Testis (tissue), 2 donors: ENCODE measurements around the gene CDH6.
A peak's percentile ranks its signal among the peaks of the same experiment; 100 is the strongest.

Experiments used
- POLR2A ChIP-seq: fragments of 450-650 bp; IDR thresholded peaks from one replicate; pipeline ENCODE4 v1.6.1; 2017; ENCODE audit warnings: antibody characterized with exemption, mild to moderate bottlenecking, moderate library complexity
- TF ChIP-seq, protein P1 (sequence below), 3 experiments: fragments of 450-650 bp in 2 of 3; fragments of 200-600 bp in 1 of 3; sonication (generic) in 1 of 3; IDR thresholded peaks; one replicate each; pipeline ENCODE4 v1.5.1; 2016 to 2019; ENCODE audit warnings: antibody characterized with exemption in 3 of 3, mild to moderate bottlenecking in 2 of 3, moderate library complexity in 1 of 3

DNA sequence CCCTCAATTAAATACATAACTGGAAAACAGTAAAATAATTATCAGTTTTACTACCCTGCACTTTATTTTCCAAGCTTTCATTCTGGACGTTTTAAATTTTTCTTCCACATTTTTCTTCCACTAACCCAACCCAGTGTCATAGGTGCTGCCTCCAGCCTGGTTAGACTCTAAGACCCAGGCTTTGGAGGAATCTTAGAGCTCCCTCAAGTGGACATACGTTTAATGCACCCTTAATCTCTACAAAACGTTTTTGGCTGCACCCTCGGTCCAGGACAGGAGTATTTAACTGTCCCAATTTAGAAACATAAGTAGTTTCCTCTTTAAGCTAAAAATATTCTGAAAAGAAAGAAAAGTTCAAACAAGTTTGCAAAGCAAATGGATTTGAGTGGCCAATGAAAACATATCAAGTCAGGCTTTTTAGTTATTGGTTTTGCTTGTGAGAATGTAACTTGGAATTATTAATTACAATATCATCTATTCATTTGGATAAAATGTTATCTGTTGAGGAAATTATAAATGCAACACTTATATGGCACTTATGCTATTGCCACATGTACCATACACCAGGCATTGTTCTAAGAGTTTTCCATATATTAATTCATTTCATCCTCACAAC lies 38.9 kb downstream of the CDH6 start:
- TF ChIP-seq, protein P1, sequence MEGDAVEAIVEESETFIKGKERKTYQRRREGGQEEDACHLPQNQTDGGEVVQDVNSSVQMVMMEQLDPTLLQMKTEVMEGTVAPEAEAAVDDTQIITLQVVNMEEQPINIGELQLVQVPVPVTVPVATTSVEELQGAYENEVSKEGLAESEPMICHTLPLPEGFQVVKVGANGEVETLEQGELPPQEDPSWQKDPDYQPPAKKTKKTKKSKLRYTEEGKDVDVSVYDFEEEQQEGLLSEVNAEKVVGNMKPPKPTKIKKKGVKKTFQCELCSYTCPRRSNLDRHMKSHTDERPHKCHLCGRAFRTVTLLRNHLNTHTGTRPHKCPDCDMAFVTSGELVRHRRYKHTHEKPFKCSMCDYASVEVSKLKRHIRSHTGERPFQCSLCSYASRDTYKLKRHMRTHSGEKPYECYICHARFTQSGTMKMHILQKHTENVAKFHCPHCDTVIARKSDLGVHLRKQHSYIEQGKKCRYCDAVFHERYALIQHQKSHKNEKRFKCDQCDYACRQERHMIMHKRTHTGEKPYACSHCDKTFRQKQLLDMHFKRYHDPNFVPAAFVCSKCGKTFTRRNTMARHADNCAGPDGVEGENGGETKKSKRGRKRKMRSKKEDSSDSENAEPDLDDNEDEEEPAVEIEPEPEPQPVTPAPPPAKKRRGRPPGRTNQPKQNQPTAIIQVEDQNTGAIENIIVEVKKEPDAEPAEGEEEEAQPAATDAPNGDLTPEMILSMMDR (IDR thresholded peaks at IDR 0.05): peak; percentile 9 to 55 (median 37)
- no peak for TF ChIP-seq POLR2A
